ENCODE data around the gene LTBP1.

LTBP1 gene

GRCh38 chr2:33013684-33014110 lies 66.9 kb downstream of the LTBP1 start:
- DNase-seq = no peak

GRCh38 chr2:33014268-33014667 lies 67.5 kb downstream of the LTBP1 start:
- DNase-seq = no peak

GRCh38 chr2:33015421-33016142 lies 68.8 kb downstream of the LTBP1 start:
- no peak for DNase-seq

GRCh38 chr2:33018271-33018670 lies 71.5 kb downstream of the LTBP1 start:
- no peak for DNase-seq

GRCh38 chr2:33019796-33020195 lies 73.0 kb downstream of the LTBP1 start:
- no peak for DNase-seq

GRCh38 chr2:33020883-33021282 lies 74.1 kb downstream of the LTBP1 start:
- no peak for DNase-seq

GRCh38 chr2:33021542-33022227 lies 74.9 kb downstream of the LTBP1 start:
- DNase-seq = no peak

GRCh38 chr2:33022395-33022985 lies 75.7 kb downstream of the LTBP1 start:
- DNase-seq = no peak

GRCh38 chr2:33022989-33023727 lies 76.4 kb downstream of the LTBP1 start:
- DNase-seq = no peak

- DNase-seq = no peak
Observed at GRCh38 chr2:33023728-33024500, 77.2 kb downstream of the LTBP1 start.

GRCh38 chr2:33024758-33025157 lies 78.0 kb downstream of the LTBP1 start:
- no peak for DNase-seq

GRCh38 chr2:33029459-33029858 lies 82.7 kb downstream of the LTBP1 start:
- no peak for DNase-seq

- no peak for DNase-seq
Observed at GRCh38 chr2:33029926-33030325, 83.2 kb downstream of the LTBP1 start.

GRCh38 chr2:33030326-33030725 lies 83.6 kb downstream of the LTBP1 start:
- DNase-seq = no peak

GRCh38 chr2:33032245-33032644 lies 85.5 kb downstream of the LTBP1 start:
- DNase-seq = no peak

GRCh38 chr2:33033606-33034081 lies 86.9 kb downstream of the LTBP1 start:
- DNase-seq = no peak

GRCh38 chr2:33034784-33035183 lies 88.0 kb downstream of the LTBP1 start:
- DNase-seq = no peak

- no peak for DNase-seq
Observed at GRCh38 chr2:33038230-33038629, 91.5 kb downstream of the LTBP1 start.

- no peak for DNase-seq
Observed at GRCh38 chr2:33038799-33039198, 92.0 kb downstream of the LTBP1 start.

- no peak for DNase-seq
Observed at GRCh38 chr2:33040541-33040940, 93.8 kb downstream of the LTBP1 start.

- no peak for DNase-seq
Observed at GRCh38 chr2:33042265-33042664, 95.5 kb downstream of the LTBP1 start.

GRCh38 chr2:33042819-33043218 lies 96.1 kb downstream of the LTBP1 start:
- no peak for DNase-seq

GRCh38 chr2:33047939-33048338 lies 101.2 kb downstream of the LTBP1 start:
- DNase-seq = no peak

Measured in NCI-H1092 (cell line).